EH (cell line): ENCODE measurements around the gene PGBD5.
"Not testable (repeated sequence)": the region's sequence is repeated elsewhere in the genome, so short reads cannot be mapped to it uniquely, and the experiment has no call there.

Experiments
- DNase-seq: peaks from one replicate; pipeline ENCODE4 v3.0.0-alpha.2; 2015; ENCODE audit warnings: low read depth

PGBD5 gene

DNA sequence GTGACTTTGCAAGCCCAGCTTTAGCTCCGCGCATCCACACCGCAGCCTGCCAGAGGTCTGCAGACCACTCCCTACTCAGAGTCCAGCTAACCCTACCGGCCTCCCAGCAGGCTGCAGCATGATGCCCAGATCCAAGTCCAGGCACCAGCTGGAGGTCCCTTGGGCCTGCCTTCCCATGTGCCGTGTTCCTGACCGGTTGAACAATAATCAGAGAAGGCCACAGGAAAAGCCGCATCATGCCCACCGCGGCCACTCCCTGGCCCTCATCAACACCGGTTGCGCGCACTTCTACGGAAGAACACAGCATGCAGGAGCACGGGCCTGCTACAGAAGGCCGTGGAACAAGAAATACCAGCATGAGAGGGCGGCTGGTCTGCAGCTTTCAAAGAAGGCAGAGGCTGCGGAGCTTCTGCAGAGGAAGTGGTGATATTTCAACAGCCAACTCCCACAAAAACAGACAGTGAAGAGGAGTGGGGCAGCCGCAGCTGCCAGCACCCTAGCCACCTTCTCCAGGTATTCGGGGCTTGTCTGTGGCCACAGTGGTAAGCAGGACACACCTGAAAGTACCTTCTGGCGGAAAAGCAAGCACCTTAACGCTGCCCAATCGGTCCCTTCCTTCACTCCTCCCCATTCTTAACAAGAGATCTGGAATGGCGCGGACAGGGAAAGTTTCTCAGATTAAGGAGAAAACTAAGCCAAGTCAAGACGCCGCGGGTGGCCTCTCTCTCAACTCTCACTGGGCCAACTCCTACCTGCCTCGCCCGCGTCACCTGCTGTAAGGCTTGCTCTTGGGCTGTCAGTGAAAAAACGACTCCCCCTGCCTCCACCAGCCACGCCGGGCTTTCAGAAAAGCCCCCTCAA lies 1.5 kb downstream of the PGBD5 start:
- no peak for DNase-seq

DNA sequence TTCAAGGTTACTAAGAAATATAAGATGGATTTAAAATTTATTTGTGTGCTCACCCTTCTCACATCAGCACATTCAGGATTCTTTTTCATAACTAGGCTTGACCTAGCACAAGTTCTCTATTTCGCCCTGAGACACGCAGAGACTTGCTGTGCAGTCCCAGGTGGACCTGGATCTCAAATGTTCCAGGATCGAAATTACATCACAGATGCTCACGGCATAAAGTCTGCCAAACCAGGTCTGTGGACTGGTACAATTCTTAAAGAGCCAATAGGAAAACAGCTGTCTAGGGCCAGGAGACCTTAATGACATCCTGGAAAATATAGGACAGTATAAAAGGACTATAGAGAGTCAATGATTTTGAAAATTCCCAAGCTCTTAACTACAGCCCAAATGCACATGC lies 2.2 kb downstream of the PGBD5 start:
- no peak for DNase-seq

DNA sequence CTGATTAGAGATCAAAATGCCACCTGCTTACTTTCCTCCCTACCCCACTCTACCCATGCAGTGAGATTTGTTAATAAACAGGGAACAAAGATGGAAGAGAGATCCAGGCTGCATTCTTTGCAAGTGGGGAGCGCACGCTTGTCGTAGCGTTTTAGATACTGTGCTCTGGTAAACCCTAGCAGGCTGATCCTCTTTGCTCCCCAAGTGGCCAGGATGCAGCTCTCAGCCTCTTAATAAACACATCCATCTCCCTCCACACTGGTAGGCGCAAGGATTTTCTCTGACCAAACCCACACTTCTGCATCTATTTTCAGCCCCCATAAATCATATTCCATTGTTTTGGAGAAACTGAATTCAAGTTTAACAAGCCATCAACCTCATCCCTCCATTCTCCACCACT lies 2.9 kb downstream of the PGBD5 start:
- DNase-seq: no peak

DNA sequence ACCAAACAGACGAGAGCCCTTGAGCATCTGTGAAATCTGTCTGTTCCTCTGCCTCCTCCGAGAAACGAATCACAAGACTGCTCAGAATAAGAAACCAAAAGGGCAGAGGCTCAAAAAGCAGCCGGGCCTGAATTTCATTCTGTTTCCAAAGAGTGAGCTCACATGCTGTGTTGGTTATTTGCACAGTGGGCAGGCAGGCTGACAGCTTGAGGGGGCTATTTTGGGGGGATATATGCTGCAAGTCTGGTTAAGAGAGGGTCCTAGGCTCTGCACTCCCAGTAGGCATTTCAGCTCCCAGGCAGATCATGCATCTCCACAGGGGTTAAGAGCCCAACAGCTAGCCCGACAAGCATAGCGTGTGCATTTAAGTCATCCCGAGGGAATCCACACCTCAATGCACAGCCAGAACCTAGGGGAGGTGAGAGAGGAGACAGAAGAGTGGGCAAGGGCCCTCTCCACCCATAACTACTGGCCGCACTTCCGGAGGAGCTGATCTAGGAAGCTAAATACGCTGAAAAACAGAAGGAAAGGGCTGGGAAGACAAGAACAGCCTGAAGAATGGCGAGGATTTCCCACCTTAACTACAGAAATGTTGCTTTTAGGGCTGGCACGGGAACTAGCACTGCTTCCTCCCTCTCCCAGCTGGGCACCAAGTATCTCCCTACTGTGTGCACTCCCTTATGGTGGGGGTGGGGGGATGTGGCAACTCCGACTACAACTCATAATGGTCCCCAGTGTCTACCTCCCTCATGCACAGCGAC lies 3.7 kb downstream of the PGBD5 start:
- DNase-seq: no peak

DNA sequence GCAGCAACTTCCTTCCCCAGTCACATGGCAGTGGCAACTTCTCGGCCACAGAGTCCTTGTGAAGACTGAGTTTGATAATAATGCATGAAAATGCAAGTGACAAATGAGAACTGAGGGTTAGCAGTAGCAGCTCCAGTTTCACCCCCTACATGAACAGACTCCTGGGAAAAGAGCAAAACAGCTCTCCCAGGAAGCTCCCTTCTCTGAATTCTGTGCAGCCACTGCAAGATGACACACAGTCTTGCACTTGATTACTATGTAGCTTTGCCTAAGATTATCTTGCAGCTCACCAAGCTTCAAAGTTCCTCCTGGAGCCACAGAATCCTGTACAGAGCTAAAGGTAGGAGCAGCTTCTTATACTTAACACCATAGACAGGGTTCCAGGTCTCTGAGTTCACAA lies 4.7 kb downstream of the PGBD5 start:
- no peak for DNase-seq

DNA sequence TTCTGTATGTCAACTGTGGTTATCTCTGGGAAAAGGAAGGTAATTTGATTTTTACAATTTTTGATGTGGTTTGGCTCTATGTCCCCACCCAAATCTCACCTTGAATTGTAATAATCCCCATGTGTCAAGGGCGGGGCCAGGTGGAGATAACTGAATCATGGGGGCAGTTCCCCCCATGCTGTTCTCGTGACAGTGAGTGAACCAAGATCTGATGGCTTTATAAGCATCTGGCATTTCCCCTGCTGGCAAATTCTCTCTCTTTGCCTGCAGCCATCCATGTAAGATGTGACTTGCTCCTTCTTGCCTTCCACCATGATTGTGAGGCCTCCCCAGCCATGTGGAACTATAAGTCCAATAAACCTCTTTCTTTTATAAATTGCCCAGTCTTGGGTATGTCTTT lies 5.8 kb downstream of the PGBD5 start:
- not testable (repeated sequence) for DNase-seq

DNA sequence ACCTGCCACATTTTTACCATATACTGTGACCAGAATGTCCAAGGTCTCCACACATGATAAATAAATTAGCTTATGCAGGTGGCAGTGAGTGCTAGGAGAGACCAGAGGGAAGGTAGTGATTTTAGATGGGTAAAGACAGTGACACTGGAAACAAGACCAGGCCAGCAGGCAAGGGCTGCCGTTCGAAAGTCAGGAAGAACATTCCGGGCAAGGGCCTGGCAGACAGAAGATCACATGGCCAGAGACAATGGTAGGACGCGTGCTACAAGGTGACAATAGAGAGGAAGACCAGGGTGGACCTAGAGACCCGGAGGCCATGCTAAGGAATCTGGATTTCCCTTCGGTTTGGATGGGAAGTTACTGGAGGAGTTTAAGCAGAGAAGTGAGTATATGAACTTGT lies 9.7 kb downstream of the PGBD5 start:
- DNase-seq: no peak

DNA sequence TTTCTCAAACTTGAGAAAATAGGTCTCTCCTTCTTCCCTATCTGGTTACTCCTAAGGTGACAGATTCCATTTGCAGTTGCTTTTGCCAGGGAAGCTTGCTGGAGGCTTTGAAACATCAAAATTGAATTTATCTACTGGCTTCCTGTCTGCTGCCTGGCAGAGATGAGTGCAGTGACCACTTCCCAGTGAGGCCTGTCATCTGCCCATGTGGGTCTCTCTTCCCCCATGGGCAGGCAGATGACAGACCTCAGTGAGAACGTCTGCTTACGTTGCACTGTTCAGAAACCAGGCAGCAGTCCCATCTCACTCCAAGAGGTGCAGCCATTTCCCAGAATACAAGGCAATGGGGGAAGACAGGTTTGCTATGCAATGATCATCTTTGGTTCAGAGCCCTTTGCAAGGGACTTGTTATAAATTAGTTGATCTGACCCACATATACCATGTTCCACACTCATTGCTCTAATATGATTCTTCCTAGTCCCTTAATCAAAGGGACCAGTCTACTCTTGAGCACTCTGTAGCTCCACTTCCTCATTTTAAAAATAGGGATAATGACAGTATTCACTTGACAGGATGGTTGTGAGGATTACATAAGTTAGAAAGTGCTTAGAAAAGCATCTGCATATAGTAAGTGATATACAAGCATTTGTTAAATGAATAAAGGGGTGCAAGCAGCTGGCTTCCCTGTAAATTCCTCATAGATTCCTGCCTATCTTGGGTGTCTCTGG lies 10.6 kb downstream of the PGBD5 start:
- no peak for DNase-seq

DNA sequence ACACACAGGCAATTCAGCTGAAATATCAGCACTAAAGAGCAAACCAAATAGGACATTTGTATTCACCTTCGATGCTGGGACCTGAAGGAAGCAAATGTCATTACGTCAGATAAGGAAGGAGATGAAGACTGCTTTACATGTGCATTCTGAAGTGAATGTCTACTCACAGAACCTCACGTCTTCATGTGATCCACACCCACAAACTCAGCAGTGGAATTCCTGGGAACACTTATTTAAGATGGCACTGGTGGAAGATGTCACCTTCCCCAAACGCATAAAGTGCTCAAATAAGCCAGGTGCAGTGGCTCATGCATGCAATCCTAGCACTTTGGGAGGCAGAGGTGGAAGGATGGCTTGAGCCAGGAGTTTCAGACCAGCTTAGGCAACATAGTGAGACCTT lies 11.4 kb downstream of the PGBD5 start:
- no peak for DNase-seq

DNA sequence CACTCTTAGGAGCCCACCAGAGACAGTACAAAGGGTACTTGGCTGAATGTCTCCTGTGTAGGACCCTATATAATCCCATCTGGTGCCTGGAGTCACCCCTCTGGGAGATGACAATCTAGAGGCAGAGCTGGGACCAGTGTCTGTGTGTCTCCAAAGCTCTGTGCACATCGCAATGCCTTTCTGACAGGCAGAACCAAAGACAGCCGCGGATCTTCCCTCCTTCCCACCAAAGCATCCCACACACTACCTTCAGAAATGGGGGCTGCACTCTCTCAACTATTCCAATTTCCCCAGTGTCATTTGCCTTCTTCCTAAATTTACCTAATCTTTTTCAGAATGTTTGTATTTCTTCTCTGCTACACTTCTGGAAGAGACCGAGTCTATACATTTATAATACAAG lies 12.0 kb downstream of the PGBD5 start:
- DNase-seq: no peak

DNA sequence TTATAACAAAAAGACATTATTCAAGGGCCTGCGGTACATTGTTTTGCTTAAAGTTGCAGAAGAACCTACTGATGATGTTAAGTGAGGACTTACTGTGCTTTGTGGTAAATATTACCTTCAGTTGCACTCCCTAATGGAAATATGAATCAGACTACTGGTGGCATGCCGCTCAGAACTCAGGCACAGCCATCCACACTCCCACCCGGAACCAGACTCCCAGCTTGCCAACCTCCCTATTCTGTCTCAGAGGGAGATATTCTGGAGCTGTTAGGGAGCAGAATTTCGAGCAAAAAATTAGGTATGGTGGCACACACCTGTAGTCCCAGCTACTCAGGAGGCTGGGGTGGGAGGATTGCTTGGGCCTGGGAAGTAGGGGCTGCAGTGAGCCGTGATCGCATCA lies 13.1 kb downstream of the PGBD5 start:
- no peak for DNase-seq

DNA sequence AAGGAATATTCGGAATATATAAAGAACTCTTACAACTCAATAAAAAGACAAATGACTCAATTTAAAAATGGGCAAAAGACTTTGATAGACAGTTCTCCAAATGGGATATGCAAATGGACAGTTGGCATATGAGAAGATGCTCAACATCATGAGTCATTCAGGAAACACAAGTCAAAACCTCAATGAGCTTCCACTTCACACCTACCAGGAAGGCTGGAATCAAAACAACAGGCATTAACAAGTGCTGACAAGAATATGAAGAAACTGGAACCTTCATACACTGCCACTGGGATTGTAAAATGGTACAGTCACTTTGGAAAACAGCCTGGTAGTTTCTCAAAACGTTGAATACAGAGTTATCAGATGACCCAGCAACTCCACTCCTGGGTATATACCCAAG lies 17.2 kb downstream of the PGBD5 start:
- DNase-seq: no peak

DNA sequence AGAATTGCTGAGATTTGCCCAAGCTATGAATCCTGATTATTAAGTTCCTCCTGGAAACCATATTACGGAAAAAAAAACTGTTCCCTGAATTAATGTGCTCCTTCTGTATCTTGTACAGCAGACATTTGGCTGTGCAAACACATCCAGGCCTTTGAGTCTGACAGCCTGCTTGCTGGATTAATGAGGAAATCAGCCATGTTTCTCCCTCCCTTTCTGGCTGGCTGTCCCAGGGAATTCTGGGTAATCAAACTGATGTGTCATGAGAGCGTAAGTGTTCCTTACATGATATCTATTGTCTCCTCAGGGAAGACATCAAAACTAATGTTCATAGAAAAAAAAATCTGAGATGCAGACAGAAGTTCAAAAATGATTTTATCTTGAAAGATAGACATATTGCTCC lies 18.8 kb downstream of the PGBD5 start:
- no peak for DNase-seq

DNA sequence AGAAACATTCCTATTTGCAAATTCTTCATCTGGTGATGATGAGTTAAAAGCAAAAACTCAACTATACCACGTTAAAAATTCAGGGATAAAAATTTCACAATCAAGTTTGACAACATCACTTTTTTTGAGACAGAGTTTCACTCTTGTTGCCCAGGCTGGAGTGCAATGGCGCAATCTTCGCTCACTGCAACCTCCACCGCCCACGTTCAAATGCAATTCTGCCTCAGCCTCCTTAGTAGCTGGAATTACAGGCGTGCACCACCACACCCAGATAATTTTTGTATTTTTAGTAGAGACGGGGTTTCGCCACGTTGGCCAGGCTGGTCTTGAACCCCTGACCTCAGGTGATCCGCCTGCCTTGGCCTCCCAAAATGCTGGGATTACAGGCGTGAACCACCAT lies 19.4 kb downstream of the PGBD5 start:
- DNase-seq: not testable (repeated sequence)

DNA sequence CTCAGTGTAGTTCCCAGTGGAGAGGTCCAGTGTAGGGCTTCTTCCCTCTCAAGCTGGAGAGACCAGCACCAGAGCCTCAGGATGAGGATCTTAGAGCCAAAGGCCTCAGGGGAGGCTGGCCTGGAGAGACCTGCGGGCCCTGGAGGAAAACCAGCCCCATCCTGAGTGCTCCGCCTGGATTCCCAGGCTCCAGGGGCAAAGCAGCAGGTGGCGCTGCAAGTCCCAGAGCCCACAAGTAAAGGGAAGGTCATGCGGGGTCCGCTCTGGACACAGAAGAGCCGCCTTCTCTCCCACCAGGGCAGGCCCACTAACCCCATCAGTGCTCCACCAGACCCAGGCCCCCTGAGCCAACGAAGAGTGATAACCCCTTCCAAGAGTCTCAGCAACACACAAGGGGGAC lies 22.7 kb downstream of the PGBD5 start:
- no peak for DNase-seq

DNA sequence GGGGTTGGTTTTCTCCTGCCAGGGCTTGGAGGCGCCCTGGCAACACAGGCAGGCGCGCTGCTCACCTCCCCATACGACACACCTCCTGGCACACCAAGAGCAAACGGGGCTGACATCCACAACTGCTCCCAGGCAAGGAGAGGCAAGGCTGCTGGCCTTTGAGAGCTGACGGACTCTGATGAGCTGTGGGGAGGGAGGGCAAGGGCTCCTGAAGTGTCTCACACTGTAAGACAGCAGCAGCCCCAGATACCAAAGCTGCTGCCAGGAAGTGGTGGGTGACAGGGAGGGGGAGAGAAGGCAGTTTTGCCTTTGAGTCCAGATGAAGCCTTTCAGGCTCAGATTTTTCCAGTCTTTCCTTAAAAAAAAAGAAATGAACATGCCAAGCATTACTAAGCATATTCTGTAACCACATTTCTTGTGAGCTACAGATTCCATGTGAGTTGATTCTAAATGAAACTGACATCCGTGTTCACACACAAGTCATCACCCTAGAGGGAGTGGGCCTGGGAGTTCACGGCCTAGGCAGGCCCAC lies 24.3 kb downstream of the PGBD5 start:
- peak; percentile 72 for DNase-seq

DNA sequence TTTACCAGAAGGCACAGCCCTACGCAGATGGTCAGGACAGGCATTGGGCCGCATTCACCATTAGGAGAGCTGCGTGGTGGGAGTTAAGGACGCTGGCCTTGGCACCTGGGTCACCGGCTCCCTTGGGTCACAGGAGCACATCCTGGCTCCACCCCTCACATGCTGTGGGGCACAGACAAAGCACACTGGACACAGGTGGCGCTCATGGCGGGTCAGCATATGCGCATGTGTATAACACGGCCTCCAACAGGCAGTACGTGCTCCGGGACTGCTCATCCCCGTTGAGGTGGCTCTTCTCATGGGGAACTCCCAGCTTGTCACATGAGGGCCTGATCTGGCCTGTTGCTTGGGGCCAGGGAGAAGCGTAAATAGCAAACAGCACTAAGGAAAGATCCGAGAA lies 25.0 kb downstream of the PGBD5 start:
- no peak for DNase-seq

DNA sequence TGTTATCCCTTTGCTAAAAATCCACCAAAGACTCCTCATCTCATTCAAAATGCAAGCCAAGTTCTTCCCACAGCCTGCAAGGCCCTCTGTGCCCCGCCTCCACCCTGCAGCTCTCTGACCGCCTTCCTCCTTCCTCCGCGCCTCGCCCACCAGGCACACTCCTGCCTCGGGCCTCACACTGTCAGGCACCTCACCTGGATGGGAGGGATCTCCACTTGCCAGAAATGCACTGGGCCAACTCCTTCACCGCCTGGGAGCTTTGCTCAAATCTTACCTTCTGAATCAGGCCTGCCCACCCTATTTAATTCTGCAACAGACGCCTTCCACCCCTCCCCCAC lies 26.2 kb downstream of the PGBD5 start:
- DNase-seq: no peak

DNA sequence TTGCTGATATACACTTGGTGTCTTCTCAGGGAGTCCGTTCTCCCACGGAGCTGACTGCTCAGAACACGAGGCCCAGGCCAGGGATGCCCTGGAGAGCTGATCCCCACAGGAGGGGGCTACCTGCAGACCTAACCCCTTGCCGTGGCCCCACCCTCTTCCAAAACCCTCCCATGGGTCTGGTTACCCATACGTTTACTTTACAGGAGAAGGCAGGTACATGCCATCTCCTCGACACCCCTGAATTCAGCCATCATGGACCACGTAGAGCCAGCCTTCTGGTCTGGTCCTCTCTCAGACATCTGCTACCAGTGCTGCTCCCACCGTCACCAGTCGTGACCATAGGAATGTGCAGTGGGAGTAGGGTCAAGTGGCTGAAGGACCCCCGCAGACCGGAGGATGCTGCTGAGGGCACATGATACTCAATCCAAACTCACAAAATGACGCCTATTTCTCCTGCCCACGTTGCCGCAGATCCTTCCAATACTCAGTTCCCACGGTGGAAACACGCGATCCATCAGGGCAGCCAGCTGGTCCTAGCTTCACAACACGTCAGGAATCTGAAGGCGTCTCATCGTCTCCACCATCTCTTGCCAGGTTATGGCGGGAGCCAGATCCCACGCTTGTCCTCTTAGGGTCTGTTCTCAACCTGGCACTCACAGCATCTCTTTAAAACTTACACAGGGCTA lies 26.7 kb downstream of the PGBD5 start:
- DNase-seq: no peak

DNA sequence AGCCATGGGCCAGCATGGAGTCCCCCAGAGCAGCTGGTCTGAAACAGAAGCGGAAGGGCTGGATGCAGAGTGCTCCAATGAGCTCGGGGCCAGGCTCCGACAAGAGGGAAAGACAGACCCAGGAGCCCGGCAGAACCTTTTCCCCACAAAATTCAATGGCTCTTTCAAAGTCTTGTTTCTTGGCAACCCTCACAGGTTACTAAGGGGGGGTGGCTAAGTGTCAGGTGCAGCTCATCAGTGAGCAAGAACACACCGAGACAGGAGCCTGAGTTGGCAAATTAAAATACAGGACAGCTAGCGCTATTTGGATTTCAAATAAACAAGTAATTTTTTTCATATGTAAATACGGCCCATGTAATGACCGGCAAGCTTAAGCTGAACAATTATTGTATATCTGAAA lies 27.3 kb downstream of the PGBD5 start:
- no peak for DNase-seq

DNA sequence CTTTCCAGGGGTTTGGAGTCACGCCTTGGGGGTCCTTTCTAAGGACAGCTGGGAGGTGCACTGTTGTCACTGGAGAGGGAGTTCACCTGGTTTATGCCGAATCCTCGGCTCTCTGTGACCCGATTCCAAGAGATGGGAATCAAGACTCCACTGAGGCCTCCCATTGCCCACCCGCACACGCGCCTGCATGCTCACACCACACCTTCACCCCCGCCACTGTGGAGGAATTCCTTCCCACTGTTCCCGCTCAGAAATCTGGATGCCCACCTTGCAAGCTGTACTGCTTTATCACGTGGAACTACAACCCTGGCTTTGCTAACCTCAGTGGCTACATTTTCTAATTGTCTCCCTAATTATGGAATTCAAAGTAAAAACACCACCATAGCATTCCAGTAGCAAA lies 29.2 kb downstream of the PGBD5 start:
- DNase-seq: no peak

DNA sequence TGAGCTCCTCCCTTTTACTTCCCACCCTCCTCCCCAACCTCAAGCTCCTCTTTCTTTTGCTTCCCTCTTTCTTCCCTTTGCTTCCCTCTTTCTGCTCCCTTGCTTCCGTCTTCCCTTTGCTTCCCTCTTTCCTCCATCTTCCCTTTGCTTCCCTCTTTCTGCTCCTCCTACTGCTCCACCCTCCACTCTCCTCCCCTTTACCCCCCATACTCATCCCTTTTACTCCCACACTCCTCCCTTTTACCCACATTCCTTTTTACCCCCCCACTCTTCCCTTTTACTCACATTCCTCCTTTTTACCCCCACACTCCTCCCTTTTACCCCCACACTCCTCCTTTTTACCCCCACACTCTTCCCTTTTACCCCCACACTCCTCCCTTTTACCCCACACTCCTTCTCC lies 30.2 kb downstream of the PGBD5 start:
- DNase-seq: no peak
